COLO668 (cell line): Measurements from ENCODE around the gene ZNF787.
"Not testable (repeated sequence)": the region's sequence is repeated elsewhere in the genome, so short reads cannot be mapped to it uniquely, and the experiment has no call there.

Experiments
- DNase-seq: peaks from one replicate; lab custom pipeline; 2025; ENCODE audit not compliant: unreplicated experiment; lab: John Stamatoyannopoulos, UW

ZNF787 gene

DNA sequence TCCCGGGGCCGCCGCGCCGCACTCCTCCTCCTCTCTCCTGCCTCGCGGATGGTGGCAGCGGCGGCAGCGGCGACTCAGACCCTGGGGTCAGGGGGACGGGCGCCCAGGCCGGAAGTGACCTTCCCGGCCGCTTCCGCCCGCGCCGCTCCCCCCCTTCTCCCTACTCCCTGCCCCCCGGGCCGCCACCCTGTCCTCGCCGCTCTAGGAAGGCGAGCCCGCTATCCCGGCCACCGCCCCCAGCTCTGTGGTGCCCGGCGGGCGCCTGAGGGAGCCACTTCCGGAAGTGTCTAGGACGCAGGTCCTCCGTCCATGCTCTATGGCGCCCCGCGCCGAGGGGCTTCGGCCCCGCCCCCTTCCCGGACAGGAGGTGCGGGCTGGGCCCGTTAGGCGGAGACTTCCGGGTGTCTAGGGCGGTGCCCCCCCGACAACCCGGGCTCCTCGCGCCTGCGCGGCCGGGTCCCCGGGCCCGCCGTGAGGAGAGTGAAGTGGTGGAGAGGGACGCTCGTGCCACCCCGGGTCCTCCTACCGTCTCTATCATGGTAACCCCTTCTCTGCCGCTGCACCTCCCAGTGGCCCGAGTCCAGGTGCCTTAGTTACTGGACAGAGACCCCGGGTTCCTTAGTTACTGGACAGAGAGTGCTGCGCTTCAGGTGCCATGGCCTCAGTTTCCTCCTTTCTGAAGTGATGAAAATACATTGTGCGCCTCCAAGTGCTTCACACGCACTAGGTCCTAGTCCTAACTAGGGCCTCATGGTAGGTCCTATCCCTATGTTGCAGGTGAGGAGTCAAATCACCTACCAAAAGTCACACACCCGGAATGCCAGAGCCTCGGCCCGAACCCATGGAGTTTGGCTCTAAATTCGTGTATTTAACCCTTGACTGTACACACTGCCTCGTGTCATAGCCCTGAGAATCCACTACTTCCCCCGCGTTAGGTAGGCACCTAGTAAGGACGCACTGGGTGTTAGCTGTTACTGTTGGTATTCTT lies at the start of gene ZNF787:
Gene ZNF787 (minus strand): TSS at position 116 of the 988 bp plus-strand sequence. CDS start 18,078 bp downstream, outside the sequence.
- peak; percentile 98 for DNase-seq

GRCh38 chr19:56170261-56170660 lies 49.2 kb upstream of the ZNF787 start:
- DNase-seq, result peak; percentile 68

DNA sequence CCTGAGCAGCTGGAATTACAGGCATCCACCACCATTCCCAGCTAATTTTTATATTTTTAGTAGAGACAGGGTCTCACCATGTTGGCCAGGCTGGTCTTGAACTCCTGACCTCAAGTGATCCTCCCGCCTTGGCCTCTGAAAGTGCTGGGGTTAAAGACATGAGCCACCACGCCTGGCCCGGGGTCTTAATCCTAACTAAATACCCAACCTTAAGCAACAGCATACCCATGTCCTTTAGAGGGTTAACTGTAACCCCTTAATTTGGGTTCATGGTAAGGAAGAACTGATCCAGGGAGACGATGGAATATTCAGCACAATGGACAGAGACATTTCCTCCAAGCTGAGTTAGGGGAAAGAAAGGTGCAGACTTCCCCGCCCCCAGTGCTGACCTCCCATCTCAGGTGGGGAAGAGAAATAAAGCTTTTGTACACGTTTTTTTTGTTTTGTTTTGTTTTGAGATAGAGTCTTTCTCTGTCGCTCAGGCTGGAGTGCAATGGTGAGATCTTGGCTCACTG lies 46.0 kb upstream of the ZNF787 start:
- no peak for DNase-seq

- DNase-seq, result no peak
Measured at GRCh38 chr19:56163097-56163496, 42.0 kb upstream of the ZNF787 start.

GRCh38 chr19:56162258-56162657 lies 41.2 kb upstream of the ZNF787 start:
- no peak for DNase-seq

DNA sequence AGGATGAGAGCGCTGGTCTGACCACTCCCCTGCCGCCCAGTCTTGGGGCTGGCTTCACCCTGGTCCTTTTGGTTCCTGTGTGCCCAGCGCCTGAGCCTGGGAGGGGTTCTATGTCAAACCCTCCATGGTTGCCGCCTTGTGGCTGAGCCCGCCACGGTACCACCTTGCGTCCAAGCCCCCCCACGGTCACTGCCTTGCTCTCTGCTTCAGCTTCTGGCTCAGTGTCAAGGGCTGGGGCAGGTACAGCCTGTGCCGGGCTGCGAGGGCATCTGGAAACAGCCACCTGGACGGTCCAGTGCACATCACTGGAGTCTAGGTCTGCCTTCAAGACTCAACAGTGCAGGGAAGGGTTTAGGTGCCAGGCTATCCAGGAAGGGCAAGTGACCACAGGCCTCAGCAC lies 40.4 kb upstream of the ZNF787 start:
- no peak for DNase-seq

- DNase-seq, result no peak
Measured at GRCh38 chr19:56159622-56160271, 38.7 kb upstream of the ZNF787 start.

- no peak for DNase-seq
Measured at GRCh38 chr19:56159009-56159559, 38.0 kb upstream of the ZNF787 start.

GRCh38 chr19:56158170-56158757 lies 37.2 kb upstream of the ZNF787 start:
- DNase-seq, result no peak

DNA sequence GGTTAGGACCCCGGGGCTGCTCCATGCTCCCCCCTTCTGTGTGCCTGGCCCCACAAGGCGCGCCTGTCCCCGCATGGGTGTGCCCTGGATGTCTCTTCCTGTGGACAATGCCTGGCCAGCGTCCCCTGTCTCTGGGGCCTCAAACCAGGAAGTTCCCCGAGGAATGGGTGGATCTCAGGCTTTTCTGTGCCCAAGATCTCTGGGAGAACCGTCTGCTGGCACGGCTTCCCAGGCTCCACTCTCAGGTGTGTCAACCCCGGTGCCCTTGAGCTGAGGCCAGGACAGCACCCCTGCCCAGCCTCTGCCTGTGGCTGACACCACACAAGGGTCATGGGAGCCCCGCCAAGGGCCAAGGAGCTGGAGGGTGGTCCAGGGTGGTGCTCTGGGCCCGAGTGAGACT lies 35.7 kb upstream of the ZNF787 start:
- DNase-seq, result no peak

DNA sequence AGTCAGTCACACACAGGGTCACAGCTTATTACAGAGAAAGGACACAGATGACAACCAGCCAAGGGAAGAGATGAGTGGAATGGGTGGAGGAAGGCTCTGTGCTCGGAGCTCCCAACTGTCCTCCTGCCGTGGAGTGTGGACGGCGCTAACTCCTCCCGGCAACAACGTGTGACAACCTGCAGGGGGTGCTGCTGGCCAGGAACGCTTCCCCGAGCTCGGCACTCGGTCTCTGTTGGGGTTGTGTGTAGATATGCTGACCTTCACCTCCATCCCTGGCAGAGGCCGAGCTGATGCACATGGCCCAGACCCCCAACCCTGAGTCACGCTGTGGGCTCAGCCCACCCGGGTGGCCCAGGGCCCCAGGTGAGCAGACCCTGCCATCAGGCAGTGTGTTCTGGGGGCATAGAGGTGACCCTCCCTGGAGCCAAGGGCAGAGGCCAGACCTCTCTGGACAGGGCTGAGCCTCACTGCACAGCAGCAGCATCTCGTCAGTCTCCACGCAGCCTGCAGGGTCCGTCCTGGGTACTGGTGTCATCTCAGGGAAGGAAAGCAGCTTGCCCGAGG lies 34.1 kb upstream of the ZNF787 start:
- peak; percentile 5 for DNase-seq

DNA sequence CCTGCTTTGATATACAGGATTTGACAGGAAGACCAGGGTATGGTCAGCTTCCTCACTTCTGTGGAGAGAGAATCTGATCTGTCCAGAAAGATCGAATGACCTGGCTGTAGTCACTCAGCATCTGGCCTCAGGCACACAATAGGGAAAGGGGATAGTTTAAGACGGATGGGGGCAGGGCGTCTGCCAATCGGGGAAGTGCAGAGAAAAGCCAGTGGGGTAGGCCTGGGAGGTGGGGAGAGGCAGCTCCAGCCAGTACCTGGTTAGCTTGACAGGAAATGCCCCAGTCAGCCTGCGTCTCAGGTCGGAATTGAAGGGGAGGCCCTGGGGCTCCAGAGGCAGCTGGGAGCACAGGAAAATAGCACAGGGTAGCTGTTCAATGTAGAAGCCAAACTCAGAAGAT lies 32.4 kb upstream of the ZNF787 start:
- no peak for DNase-seq

DNA sequence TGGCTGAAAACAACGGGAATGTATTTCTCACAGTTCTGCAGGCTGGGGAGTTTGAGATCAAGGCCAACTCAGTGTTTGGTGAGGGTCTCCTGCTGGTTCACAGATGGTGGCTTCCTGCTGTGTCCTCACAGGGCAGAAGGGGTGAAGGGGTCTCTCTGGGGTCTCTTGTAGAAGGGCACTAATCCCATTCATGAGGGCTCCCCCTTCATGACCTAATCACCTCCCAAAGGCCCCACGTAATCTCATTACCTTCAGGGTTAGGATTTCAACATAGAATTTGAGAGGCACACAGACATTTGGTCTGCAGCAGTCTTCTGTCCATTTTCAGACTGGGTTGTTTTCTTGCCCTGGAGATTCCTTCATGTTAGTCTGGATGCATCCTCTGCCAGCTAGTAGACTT lies 31.5 kb upstream of the ZNF787 start:
- no peak for DNase-seq

- no peak for DNase-seq
Measured at GRCh38 chr19:56150358-56150757, 29.3 kb upstream of the ZNF787 start.

GRCh38 chr19:56149656-56150038 lies 28.6 kb upstream of the ZNF787 start:
- DNase-seq, result no peak

- not testable (repeated sequence) for DNase-seq
Measured at GRCh38 chr19:56148955-56149655, 28.0 kb upstream of the ZNF787 start.

DNA sequence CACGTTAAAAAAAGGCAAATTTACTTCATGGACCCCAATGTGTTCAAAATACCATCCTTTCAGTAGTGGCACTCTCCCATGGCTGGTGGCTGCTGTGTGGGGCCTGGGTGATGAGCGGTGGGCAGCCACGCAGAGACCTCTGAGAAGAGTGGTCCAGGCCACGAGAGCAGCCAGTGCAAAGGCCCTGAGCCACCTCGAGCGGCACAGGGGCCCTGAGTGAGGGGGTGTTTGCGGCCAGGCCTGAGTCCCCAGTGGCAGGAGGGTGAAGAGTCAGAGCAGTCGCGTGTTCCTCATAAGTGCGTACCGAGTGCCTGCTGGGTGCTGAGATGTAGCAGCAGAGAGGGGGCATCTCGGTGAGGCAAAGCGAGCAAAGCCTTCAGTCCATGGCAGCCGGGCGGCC lies 27.0 kb upstream of the ZNF787 start:
- DNase-seq, result no peak

- DNase-seq, result no peak
Measured at GRCh38 chr19:56147307-56147706, 26.2 kb upstream of the ZNF787 start.

DNA sequence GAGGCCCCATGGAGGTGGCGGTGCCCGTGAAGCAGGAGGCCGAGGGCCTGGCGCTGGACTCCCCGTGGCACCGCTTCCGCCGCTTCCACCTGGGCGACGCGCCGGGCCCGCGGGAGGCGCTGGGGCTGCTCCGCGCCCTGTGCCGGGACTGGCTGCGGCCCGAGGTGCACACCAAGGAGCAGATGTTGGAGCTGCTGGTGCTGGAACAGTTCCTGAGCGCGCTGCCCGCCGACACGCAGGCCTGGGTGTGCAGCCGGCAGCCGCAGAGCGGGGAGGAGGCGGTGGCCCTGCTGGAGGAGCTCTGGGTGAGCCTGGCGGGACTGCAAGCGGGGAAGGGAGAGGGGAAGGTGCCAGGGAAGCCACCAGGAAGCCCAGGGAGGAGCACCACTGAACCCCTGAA lies 25.8 kb upstream of the ZNF787 start:
- no peak for DNase-seq

DNA sequence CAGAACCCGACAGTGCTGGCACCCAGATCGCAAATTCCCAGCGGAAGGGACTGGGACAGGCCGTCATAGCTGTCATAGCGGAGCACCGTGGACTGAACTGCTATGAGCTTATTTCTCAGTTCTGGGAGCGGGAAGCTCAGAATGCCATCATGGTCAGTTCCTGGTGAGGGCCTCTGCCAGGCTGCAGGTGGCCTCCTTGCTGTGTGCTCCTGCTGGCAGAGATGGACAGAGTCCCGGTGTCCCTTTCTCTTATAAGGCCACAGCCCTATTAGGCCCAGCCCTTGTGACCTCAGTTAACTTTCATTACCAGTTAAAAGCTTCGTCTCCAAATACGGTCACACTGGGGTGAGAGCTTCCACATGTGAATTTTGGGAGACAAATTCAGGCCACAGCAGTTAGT lies 24.6 kb upstream of the ZNF787 start:
- DNase-seq, result no peak
